G401.6 (cell line): ENCODE results near the gene CYTH4.

Experiments
- FAIRE-seq: peaks from 2 replicates; lab custom pipeline; 2012; peaks lifted over from hg19 to GRCh38; lab: Jason Lieb, UNC

CYTH4 gene

DNA sequence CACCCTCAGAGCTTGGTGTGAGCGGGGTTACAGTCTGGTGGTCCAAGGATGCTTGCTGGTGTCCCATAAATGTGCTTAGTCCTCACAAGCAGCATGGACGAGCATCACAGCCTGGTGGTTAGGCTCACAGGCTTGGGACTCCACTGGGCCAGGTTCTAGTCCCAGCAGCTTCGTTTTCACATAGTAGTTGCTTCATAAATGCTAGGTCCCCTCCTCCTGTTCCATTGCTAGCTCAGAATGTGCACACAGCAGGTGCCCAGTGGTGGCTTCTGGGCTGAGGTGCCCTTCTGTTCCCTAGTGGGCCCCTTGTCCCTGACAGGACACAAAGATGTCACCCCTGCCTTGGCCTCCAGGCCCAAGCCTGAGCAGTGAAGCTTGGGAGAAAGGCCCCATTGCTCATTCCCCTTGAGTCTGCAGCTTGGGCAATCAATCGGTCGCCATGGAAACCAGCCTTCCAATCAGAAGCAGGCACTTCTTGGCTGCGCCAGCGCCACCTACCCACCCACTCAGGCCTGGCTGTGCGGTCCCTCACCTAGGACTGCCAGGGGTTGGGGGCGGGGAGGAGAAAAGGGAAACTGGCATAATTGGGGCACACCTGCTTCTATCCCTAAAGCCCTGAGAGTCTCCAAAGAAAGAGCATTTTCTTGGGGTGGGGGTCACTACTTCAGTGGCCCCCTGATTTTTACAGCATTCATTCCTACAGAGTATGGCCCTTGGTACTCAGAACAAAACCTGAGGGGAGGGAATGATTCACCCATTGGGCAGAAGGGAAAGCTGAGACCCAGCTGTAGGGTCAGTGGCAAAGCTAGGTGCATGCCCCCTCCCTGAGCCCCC lies 48.1 kb downstream of the CYTH4 start:
- FAIRE-seq, result no peak

- no peak for FAIRE-seq
Measured at GRCh38 chr22:37331034-37331428, 48.7 kb downstream of the CYTH4 start.

- FAIRE-seq, result no peak
Measured at GRCh38 chr22:37331856-37332536, 49.7 kb downstream of the CYTH4 start.

- FAIRE-seq, result no peak
Measured at GRCh38 chr22:37333724-37334460, 51.6 kb downstream of the CYTH4 start.

DNA sequence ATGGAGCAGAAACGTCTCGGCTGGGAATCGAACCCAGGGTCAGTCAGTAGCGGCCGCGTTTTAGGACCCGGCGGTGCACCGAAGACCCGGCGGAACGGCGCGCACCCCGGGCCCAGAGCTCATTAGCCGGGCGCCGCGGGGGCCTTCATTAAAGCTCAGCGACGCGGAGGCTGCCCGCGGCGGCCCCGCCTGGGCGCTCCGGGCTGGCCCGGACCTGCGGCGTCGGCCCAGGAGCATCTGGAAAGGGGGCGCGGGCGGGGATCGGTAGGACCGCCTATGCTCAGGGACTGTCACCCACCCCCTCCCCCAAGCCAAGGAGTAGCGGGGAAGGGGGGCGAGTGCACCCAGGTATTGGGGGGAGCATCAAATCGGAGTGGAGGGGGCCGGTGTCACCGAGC lies 52.2 kb downstream of the CYTH4 start:
- no peak for FAIRE-seq

- FAIRE-seq, result no peak
Measured at GRCh38 chr22:37334859-37335805, 52.8 kb downstream of the CYTH4 start.

GRCh38 chr22:37335806-37336199 lies 53.5 kb downstream of the CYTH4 start:
- no peak for FAIRE-seq

DNA sequence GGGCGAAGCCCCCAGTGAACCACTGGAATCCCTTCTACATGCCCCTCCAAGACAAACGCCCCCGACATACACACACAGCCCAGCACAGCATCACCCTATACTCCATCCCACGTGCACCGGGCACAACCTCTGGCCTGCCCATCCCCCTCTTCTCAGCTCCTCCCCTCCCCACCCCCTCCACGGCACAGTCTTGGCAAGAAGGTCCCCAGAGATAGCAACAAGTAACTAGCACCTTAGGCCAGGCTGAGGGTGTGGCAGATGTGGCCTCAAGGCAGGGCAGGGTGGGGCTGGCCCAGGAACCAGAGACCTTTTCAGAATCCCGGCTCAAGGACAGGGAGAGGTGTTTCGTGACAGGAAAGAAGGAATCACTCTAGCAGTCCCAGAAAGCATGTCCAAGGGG lies 54.3 kb downstream of the CYTH4 start:
- no peak for FAIRE-seq

- no peak for FAIRE-seq
Measured at GRCh38 chr22:37337204-37337943, 55.1 kb downstream of the CYTH4 start.

DNA sequence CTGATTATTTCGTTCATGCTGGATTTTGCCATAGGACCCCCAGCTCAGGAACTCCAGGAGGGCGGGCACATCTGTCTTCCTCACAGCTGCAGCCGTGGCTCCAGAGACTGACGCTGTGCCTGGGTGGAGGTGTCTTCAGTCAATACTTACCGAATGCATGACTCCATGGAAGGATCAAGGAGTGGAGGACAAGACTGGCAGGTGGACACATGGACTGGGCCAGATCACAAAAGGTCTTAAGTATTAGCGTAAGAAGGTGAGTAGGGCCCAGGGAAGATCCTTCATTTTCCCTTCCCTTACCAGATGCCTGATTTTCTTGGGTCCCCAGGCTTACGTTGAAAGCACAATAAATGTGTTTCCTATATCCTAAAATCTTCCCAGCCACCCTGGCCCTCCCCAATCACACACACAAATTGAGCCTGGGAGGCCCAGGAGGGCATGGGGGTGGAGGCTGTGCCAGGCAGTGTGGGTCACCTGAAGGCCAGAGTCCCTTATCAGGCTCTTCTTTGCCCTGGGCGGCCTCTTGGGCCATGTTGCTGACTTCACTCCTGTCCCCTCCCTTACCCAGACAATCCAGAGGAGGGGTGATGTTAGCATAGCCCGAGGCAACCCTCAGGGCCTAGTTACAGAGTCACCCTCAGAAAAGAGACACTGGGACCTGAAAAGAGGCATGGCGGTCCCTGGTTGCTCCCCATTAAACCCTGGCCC lies 56.4 kb downstream of the CYTH4 start:
- no peak for FAIRE-seq

GRCh38 chr22:37340331-37341262 lies 58.3 kb downstream of the CYTH4 start:
- no peak for FAIRE-seq

DNA sequence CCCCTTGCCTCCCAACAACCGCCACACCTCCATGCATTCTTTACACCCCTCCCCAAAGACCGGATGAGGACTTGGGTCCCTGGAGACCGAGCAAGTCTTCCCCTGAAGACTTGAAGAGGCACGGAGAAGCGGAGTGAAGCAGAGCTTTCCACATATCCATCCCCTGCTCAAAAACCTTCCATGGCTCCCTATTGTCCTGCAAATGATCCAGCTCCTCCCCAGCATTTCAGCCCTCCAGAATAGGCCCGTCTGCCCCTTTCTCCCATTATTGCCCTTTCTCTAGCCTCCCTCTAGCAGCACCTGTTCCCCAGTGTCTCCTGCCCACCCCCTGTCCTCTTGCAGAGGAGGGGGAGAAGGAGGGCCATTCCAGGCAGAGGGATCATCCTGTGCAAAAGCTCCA lies 59.8 kb downstream of the CYTH4 start:
- FAIRE-seq, result no peak

DNA sequence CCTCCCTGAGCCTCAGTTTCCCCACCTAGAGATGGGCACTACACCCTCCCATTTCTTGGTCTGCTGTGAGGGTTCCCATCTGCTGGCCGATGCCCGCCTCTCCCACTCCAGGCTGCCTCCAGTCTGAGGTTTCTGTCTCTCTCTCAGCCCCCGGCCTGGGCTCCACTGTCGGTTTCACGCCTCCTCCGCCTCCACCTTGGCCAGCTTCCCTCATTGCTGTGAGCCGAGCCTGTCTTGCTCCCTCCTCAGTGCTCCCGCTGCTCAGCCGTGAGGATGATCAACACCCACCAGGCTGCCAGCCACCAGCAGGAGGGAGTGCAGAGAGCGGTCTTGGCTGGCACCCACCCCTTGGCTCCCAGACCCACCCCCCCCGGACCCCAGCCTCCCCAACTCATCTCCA lies 61.0 kb downstream of the CYTH4 start:
- no peak for FAIRE-seq

DNA sequence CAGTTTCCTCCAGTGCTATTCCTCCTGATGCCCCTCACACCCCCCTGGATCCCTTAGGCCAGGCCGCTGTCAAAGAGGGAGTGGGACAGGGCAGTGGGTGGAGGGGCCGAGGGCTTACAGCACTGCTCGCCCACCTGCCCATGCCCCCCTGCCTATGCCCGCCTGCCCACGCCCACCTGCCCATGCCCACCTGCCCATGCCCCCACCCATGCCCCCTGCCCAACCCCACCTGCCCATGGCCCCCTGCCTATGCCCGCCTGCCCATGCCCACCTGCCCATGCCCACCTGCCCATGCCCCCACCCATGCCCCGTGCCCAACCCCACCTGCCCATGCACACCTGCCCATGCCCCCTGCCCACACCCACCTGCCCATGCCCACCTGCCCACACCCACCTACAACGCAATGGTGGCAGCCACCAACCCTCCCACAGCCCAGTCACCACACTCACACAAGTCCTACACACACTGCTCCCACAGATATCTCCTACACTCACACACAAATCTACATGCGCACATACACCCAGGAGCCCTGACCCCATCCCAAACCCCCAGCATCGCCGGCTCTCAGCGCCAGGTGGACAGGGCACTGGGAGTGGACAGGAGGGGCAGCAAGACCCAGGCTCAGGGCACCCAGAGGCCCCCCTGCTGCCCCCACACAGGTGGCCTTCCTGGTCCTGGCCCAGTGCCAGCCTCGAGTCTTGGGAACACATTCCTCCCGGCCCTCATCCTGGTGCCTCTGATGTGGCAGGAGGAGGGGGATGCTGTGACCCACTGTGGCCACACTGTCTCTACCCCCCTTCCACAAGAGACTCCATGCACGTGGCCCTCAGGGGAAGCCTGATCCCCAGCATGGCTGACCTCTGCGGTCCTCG lies 61.8 kb downstream of the CYTH4 start:
- FAIRE-seq, result no peak

- no peak for FAIRE-seq
Measured at GRCh38 chr22:37344735-37345449, 62.6 kb downstream of the CYTH4 start.

DNA sequence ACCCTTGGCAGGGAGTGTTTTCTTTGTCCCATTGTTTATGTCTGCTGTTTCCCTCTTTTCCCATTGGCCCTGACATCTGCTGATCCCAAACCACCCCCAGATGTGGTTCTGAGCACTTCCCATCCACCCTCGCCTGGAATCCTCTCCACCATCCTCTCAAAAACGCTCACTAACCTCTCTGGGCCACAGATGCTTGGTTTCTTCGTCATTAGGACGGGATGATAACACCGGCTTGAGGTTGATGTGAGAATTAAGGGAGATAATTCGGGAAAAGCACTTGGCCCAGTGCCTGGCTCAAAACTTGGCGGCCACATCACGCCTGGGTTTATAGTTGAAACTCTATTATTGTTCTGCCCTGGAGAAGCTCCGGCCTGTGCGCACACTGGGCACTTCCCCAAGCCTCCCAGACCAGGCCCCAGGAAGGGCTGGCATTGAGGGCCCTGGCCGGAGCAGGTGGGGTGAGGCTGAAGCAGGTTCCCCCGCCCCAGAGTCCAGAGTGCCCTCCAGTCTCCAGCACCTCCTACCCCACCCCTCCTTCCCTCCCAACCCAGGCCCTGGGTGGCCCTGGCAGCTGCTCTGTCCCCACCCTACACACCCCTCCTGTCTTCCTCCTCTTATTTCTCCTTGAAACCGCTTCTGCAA lies 63.7 kb downstream of the CYTH4 start:
- no peak for FAIRE-seq

- FAIRE-seq, result no peak
Measured at GRCh38 chr22:37346505-37346895, 64.2 kb downstream of the CYTH4 start.
